AG10803 (cell line): Measurements from ENCODE around the gene UMODL1.

Experiments
- DNase-seq: peaks from one replicate; pipeline ENCODE4 v3.0.0; 2010; ENCODE audit warnings: low read depth
- H3K4me3 ChIP-seq: 2 replicates; pipeline ENCODE4 v1.5.1; 2011; ENCODE audit warnings: mild to moderate bottlenecking, low read length, control low read depth
- CTCF ChIP-seq: conservative IDR thresholded peaks from 2 replicates; pipeline ENCODE4 v1.5.1; 2011; ENCODE audit warnings: mild to moderate bottlenecking, low read length, control low read depth, inconsistent platforms

Gene UMODL1

GRCh38 chr21:42071146-42071737 lies at the start of gene UMODL1:
Gene UMODL1 (plus strand): TSS chr21:42071317. CDS start chr21:42071317, 0 bp downstream.
- no peak for TF ChIP-seq CTCF
- no peak for DNase-seq

GRCh38 chr21:42021371-42022090 lies 49.6 kb upstream of the UMODL1 start:
- no peak for TF ChIP-seq CTCF
- no peak overlapping the region for H3K4me3 ChIP-seq
- no peak for DNase-seq

More at GRCh38 chr21:42071146-42071737, at the start of gene UMODL1:
- no peak within 1 kb of the TSS for H3K4me3 ChIP-seq

GRCh38 chr21:42022091-42022430 lies 49.1 kb upstream of the UMODL1 start:
- H3K4me3 ChIP-seq = no peak overlapping the region
- DNase-seq = no peak
- no peak for TF ChIP-seq CTCF

GRCh38 chr21:42022906-42023305 lies 48.2 kb upstream of the UMODL1 start:
- TF ChIP-seq CTCF = no peak
- no peak overlapping the region for H3K4me3 ChIP-seq
- DNase-seq = no peak

GRCh38 chr21:42025376-42026081 lies 45.6 kb upstream of the UMODL1 start:
- peak; percentile 70 for DNase-seq

GRCh38 chr21:42026082-42026435 lies 45.1 kb upstream of the UMODL1 start:
- no peak overlapping the region for H3K4me3 ChIP-seq
- no peak for DNase-seq
- TF ChIP-seq CTCF = no peak

More at GRCh38 chr21:42025376-42026081, 45.6 kb upstream of the UMODL1 start:
- no peak overlapping the region for H3K4me3 ChIP-seq
- TF ChIP-seq CTCF = no peak
